CD4-positive, alpha-beta T cell treated with Interleukin-10 for 1 hour (primary cell): ENCODE data around the gene SLC25A31.

Experiments
- DNase-seq: peaks from one replicate; pipeline ENCODE4 v3.0.0-alpha.2; 2020

Gene SLC25A31

GRCh38 chr4:127778102-127778501 lies 47.9 kb downstream of the SLC25A31 start:
- no peak for DNase-seq

- no peak for DNase-seq
Observed at GRCh38 chr4:127780598-127780997, 50.4 kb downstream of the SLC25A31 start.

- no peak for DNase-seq
Observed at GRCh38 chr4:127781300-127782024, 51.3 kb downstream of the SLC25A31 start.

- DNase-seq = no peak
Observed at GRCh38 chr4:127782025-127782274, 51.8 kb downstream of the SLC25A31 start.

GRCh38 chr4:127782275-127783025 lies 52.2 kb downstream of the SLC25A31 start, which contains the start of gene HSPA4L:
HSPA4L (plus strand) TSS chr4:127782322; CDS start chr4:127782551, 229 bp downstream.
- DNase-seq = peak; percentile 38

GRCh38 chr4:127783026-127783769 lies 53.0 kb downstream of the SLC25A31 start:
- DNase-seq = no peak

- DNase-seq = no peak
Observed at GRCh38 chr4:127783955-127784770, 54.0 kb downstream of the SLC25A31 start.

GRCh38 chr4:127788517-127788916 lies 58.3 kb downstream of the SLC25A31 start:
- DNase-seq = no peak

- DNase-seq = no peak
Observed at GRCh38 chr4:127791391-127791790, 61.2 kb downstream of the SLC25A31 start.

GRCh38 chr4:127793528-127793927 lies 63.3 kb downstream of the SLC25A31 start:
- DNase-seq = no peak

- no peak for DNase-seq
Observed at GRCh38 chr4:127799711-127800110, 69.5 kb downstream of the SLC25A31 start.

- DNase-seq = no peak
Observed at GRCh38 chr4:127809173-127809800, 79.1 kb downstream of the SLC25A31 start.

- DNase-seq = no peak
Observed at GRCh38 chr4:127810551-127810950, 80.4 kb downstream of the SLC25A31 start.

GRCh38 chr4:127822430-127822829 lies 92.2 kb downstream of the SLC25A31 start:
- no peak for DNase-seq
